ENCODE results near the gene CFTR.
"Not testable (repeated sequence)": the region's sequence is repeated elsewhere in the genome, so short reads cannot be mapped to it uniquely, and the experiment has no call there.

GRCh38 chr7:117708173-117708572, 228.3 kb downstream of the CFTR start:
- TF ChIP-seq, protein P1, sequence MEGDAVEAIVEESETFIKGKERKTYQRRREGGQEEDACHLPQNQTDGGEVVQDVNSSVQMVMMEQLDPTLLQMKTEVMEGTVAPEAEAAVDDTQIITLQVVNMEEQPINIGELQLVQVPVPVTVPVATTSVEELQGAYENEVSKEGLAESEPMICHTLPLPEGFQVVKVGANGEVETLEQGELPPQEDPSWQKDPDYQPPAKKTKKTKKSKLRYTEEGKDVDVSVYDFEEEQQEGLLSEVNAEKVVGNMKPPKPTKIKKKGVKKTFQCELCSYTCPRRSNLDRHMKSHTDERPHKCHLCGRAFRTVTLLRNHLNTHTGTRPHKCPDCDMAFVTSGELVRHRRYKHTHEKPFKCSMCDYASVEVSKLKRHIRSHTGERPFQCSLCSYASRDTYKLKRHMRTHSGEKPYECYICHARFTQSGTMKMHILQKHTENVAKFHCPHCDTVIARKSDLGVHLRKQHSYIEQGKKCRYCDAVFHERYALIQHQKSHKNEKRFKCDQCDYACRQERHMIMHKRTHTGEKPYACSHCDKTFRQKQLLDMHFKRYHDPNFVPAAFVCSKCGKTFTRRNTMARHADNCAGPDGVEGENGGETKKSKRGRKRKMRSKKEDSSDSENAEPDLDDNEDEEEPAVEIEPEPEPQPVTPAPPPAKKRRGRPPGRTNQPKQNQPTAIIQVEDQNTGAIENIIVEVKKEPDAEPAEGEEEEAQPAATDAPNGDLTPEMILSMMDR (conservative IDR thresholded peaks at IDR 0.05 in 1 of 2, IDR thresholded peaks at IDR 0.05 in 1 of 2; ENCODE audit: low read depth in 1 of 2, low read length in 2 of 2): not testable (repeated sequence)
- not testable (repeated sequence) for TF ChIP-seq EZH2 (IDR thresholded peaks at IDR 0.05; ENCODE audit: low read length, missing control alignments)

Measured in fibroblast of lung (primary cell).